K562 (cell line): ENCODE data around the gene TRMT2A. TPM values are rescaled to one million over a fixed set of nuclear protein-coding genes. Genes with fewer than 3 reads are reported as not detected.
A peak's percentile ranks its signal among the peaks of the same experiment; 100 is the strongest.

Experiments used
- ARID3A ChIP-seq: IDR thresholded peaks from 2 replicates; pipeline ENCODE4 v1.6.1; 2012; ENCODE audit warnings: low read depth, low read length, improper control_type of control experiment, borderline replicate concordance
- GABPB1 ChIP-seq: sonication (generic); formaldehyde crosslinking; IDR thresholded peaks from 2 replicates; pipeline ENCODE4 v1.8.0; 2022; ENCODE audit warnings: mild to moderate bottlenecking, missing genetic modification reagents
- HDAC8 ChIP-seq: fragments of 450-650 bp; IDR thresholded peaks from 2 replicates; pipeline ENCODE4 v1.6.1; 2016; ENCODE audit warnings: mild to moderate bottlenecking, missing genetic modification characterization, moderate library complexity, missing compliant biosample characterization
- KDM5B ChIP-seq: fragments of 200-600 bp; sonication (generic); IDR thresholded peaks from 2 replicates; pipeline ENCODE4 v1.6.1; 2012; ENCODE audit warnings: low read depth, mild to moderate bottlenecking, moderate library complexity, low read length, control low read depth, inconsistent platforms; ENCODE audit not compliant: insufficient replicate concordance
- POLR2G ChIP-seq: fragments of 200-400 bp; formaldehyde crosslinking; IDR thresholded peaks from 2 replicates; pipeline ENCODE4 v1.6.1; 2017; ENCODE audit warnings: low read depth, mild to moderate bottlenecking, antibody characterized with exemption, low read length, moderate library complexity
- REST ChIP-seq, 2 experiments: fragments of 450-650 bp; formaldehyde crosslinking in 1 of 2; IDR thresholded peaks; 2 replicates each; pipeline versions ENCODE4 v1.4.0 to v1.6.1; 2014 to 2020; ENCODE audit warnings: mild to moderate bottlenecking in 2 of 2, borderline replicate concordance in 1 of 2, low read depth in 1 of 2
- TFE3 ChIP-seq: fragments of 450-650 bp; formaldehyde crosslinking; IDR thresholded peaks from 2 replicates; pipeline ENCODE4 v1.4.0; 2020; ENCODE audit warnings: mild to moderate bottlenecking, mixed read lengths
- USF2 ChIP-seq: sonication (generic); formaldehyde crosslinking; IDR thresholded peaks from 2 replicates; pipeline ENCODE4 v1.5.0; 2020; ENCODE audit warnings: missing genetic modification reagents
- ZBTB7A ChIP-seq: IDR thresholded peaks from 2 replicates; pipeline ENCODE4 v1.6.1; 2011; ENCODE audit warnings: low read depth, mild to moderate bottlenecking, low read length, moderate library complexity, borderline replicate concordance; ENCODE audit not compliant: control insufficient read depth
- ZNF146 ChIP-seq: IDR thresholded peaks from one replicate; pipeline ENCODE4 v1.6.1; 2018; ENCODE audit warnings: missing compliant biosample characterization; ENCODE audit not compliant: unreplicated experiment
- ZNF239 ChIP-seq: fragments of 250-450 bp; sonication (Bioruptor Pico); IDR thresholded peaks from 2 replicates; pipeline ENCODE4 v1.4.0; 2020; ENCODE audit warnings: mild to moderate bottlenecking
- polyA plus RNA-seq, 8 experiments: library from polyadenylated mRNA; depleted of rRNA in 4 of 8; stranded (reverse) in 5 of 8; unstranded in 3 of 8; fragments of >200 nt; fragmentation: Nextera tagmentation in 2 of 8; fragmentation: Illumina TruSeq in 1 of 8; extraction: Ambion mirVana in 2 of 8; extraction: Trizol in 1 of 8; gene quantifications; 2 replicates each; pipeline versions ENCODE4 v1.2.1 to v1.2.3, GENCODE V29; 2011 to 2014; ENCODE audit warnings: inconsistent platforms in 1 of 8, missing spikeins in 1 of 8
- total RNA-seq, 7 experiments: library from RNA; depleted of rRNA in 6 of 7; stranded (reverse); fragments of >200 nt in 6 of 7; fragmentation: Illumina TruSeq in 2 of 7; extraction: Trizol in 2 of 7; gene quantifications; 2 replicates each; pipeline versions ENCODE4 v1.2.1 to v1.2.3, GENCODE V29; 2011 to 2021; ENCODE audit warnings: low replicate concordance in 1 of 7

Gene TRMT2A
- total and polyA plus RNA-seq, 9 of the 15 experiments (the other 6 are each of a cell fraction or from before 2014, with no cell fraction given) = 1.6 to 265 (median 140) TPM

- TF ChIP-seq REST (IDR thresholded peaks at IDR 0.05; ENCODE audit: borderline replicate concordance) (no peak), REST (CRISPR knock-in tag; IDR thresholded peaks at IDR 0.05; ENCODE audit: low read depth) (no peak), ZNF146 (no peak), GABPB1 (peak; percentile 43; the same call in 1 of the 2 replicates), HDAC8 (tag) (no peak), KDM5B (peak; percentile 28), ZBTB7A (0 out of 2 replicates have a peak, but pooled peaks have one; percentile 39), TFE3 (CRISPR knock-in tag) (no peak), ARID3A (no peak), ZNF239 (CRISPR knock-in tag) (no peak), USF2 (CRISPR knock-in tag) (no peak), POLR2G (peak; percentile 58)
Measured at GRCh38 chr22:20147237-20147988, 30.4 kb upstream of the TRMT2A start (continued).
